Adrenal gland (tissue), 12 donors: ENCODE measurements around the gene EFCAB8. TPM values are rescaled to one million over a fixed set of nuclear protein-coding genes. Genes with fewer than 3 reads are reported as not detected.

Experiments used
- DNase-seq, 7 donors: peaks; one replicate each; pipeline ENCODE4 v3.0.0-alpha.2; 2019 to 2020
- H3K27ac ChIP-seq, 5 donors: fragments of 200-600 bp; sonication (generic) in 4 of 5; 1 replicate in 3 of 5; 2 replicates in 2 of 5; pipeline versions ENCODE4 v1.5.1 to v1.8.0; 2016 to 2020; ENCODE audit warnings: mild to moderate bottlenecking in 1 of 5
- H3K27me3 ChIP-seq: fragments of 200-600 bp; 2 replicates; pipeline ENCODE4 v1.8.0; 2021
- H3K36me3 ChIP-seq, 2 donors: fragments of 200-600 bp; replicated peaks in 1 of 2; 1 replicate in 1 of 2; 2 replicates in 1 of 2; pipeline versions ENCODE4 v1.5.1 to v1.8.0; 2018 to 2022
- H3K4me1 ChIP-seq, 2 donors: fragments of 200-600 bp; replicated peaks in 1 of 2; 1 replicate in 1 of 2; 2 replicates in 1 of 2; pipeline versions ENCODE4 v1.5.1 to v1.8.0; 2018 to 2021
- H3K4me3 ChIP-seq, 4 donors: fragments of 200-600 bp; sonication (generic) in 3 of 4; one replicate each; pipeline ENCODE4 v1.5.1; 2016 to 2018
- H3K9me3 ChIP-seq, 3 donors: fragments of 200-600 bp; sonication (generic) in 1 of 3; replicated peaks in 1 of 3; 1 replicate in 2 of 3; 2 replicates in 1 of 3; pipeline versions ENCODE4 v1.5.1 to v1.8.0; 2016 to 2021
- POLR2A ChIP-seq, 2 donors: fragments of 450-650 bp; IDR thresholded peaks; one replicate each; pipeline ENCODE4 v1.6.1; 2017; ENCODE audit warnings: antibody characterized with exemption in 2 of 2, mild to moderate bottlenecking in 2 of 2, moderate library complexity in 1 of 2
- WGBS, 4 donors: extraction: QIAGEN DNeasy Blood & Tissue Kit in 2 of 4; methylation state at CpG; one replicate each; pipeline versions ENCODE4 v1.1.5 to v1.1.7; 2013 to 2017; 5-methylcytosine and 5-hydroxymethylcytosine counted together
- intact Hi-C, 2 donors: fragments of 100-400 bp; cut with DNase I; formaldehyde crosslinking; loops; one replicate each; pipeline versions ENCODE4 v1.14.1 to v1.15.0; 2022 to 2023
- polyA plus RNA-seq, 3 donors: library from polyadenylated mRNA; stranded (reverse); fragments of 200-250 nt in 2 of 3; fragments of 350-450 nt in 1 of 3; fragmentation: Illumina TruSeq in 1 of 3; extraction: RNeasy Lipid Tissue Mini Kit (QIAGEN cat#74804) in 1 of 3; gene quantifications; one replicate each; pipeline ENCODE4 v1.2.3, GENCODE V29; 2013 to 2014
- total RNA-seq, 9 donors: library from RNA; depleted of rRNA in 4 of 9; stranded (reverse); fragments of >200 nt in 4 of 9; fragments of 120-200 nt in 1 of 9; fragmentation: NEBNext Ultra II Directional in 1 of 9; extraction: Animal tissue kit (Norgen Biotek cat#: 25700) in 1 of 9; gene quantifications; one replicate each; pipeline versions ENCODE4 v1.1.0 to v1.2.4, GENCODE V29; 2013 to 2023
- TF ChIP-seq, protein P1 (sequence below), 6 experiments: fragments of 450-650 bp in 4 of 6; fragments of 200-600 bp in 2 of 6; sonication (generic) in 1 of 6; IDR thresholded peaks; 1 replicate in 5 of 6; 2 replicates in 1 of 6; pipeline versions ENCODE4 v1.5.1 to v1.8.0; 2016 to 2021; ENCODE audit warnings: antibody characterized with exemption in 6 of 6, mild to moderate bottlenecking in 2 of 6, moderate library complexity in 1 of 6
- donor health status: healthy with polysubstance abuse.
- donor health status: Bipolar disorder and iron deficiency.
- donor health status: DM: yes; HTN: yes; CAD: no.
- donor health status: DM: no; HTN: no; CAD: no.
- donor health status: DM: no; HTN: no; CAD: no.
- donor health status: DM: yes; HTN: yes; CAD: no.

The EFCAB8 gene
- total and polyA plus RNA-seq, 12 donors, result 0.03 to 0.40 (median 0.06) TPM; not detected in 8

DNA sequence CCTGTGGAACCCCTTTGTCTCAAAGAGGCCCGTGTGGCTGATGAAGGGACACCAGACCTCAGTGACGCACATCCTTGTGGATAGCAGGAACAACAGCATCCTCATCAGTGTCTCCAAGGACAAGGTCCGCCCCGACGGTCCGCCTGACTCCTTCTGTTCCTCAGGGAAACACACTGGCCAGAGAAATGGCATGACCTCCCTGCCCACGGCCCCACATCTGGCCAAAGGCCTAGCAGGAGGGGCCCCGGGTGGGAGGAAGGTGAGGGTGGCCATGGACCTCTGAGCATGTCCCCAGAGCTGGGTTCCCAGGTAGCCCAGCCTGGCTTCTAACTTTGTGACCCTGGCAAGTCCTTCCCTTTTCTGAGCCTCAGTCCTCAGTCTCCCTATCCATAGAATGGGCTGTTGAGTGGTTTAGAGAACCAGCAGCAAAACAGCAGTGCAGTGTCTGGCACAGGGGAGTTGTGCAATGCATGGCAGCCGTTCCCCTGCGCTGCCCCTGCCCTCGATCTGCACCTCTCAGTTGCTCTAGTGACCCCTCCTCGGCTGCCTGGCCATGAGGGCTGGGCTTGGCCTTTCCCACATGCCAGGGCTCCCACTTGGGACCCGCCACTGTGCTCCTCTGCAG is 48.3 kb downstream of the EFCAB8 start:
- Histone ChIP-seq H3K36me3 (no peaks in the 10 kb centered on the region), H3K9me3 (no peaks in the 10 kb centered on the region), H3K27me3 (peaks cover 3% of the 10 kb centered on the region), H3K4me1 (no peaks in the 10 kb centered on the region), H3K4me3 (no peak overlapping the region), H3K27ac (no peak overlapping the region)
- TF ChIP-seq POLR2A (IDR thresholded peaks at IDR 0.05), result no peak
- TF ChIP-seq, protein P1, sequence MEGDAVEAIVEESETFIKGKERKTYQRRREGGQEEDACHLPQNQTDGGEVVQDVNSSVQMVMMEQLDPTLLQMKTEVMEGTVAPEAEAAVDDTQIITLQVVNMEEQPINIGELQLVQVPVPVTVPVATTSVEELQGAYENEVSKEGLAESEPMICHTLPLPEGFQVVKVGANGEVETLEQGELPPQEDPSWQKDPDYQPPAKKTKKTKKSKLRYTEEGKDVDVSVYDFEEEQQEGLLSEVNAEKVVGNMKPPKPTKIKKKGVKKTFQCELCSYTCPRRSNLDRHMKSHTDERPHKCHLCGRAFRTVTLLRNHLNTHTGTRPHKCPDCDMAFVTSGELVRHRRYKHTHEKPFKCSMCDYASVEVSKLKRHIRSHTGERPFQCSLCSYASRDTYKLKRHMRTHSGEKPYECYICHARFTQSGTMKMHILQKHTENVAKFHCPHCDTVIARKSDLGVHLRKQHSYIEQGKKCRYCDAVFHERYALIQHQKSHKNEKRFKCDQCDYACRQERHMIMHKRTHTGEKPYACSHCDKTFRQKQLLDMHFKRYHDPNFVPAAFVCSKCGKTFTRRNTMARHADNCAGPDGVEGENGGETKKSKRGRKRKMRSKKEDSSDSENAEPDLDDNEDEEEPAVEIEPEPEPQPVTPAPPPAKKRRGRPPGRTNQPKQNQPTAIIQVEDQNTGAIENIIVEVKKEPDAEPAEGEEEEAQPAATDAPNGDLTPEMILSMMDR (IDR thresholded peaks at IDR 0.05), result no peak
- 69 to 74% (median 74%) methylated on average over 3 to 13 of the region's 13 CpGs for WGBS, 4 donors
- intact Hi-C loops, result loop anchor here (5.0 to 10.0 kb wide), 2 partner anchors 305 to 398 kb away; no protein-coding TSS in a partner anchor
- DNase-seq, result no peak

DNA sequence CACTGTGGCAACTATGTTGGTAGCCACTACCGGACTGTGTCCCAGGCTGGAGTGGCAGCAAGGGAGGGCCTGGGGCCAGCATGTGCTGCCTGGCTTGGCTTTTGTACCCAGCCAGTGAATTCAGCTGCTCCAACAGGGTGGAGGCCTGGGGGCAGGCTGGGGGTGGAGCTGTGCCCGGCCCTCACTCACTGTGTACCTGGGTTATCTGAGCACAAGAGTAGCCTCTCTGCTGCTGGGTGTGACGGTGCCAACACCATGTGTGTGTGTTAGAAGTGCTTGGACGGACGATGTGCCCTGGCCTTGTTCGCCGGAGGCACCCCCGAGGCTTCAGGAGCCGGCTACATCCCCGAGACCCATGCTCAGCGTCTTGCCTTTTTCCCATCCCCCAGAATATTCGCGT is 49.2 kb downstream of the EFCAB8 start:
- no peak overlapping the region for H3K27ac ChIP-seq
- no peak overlapping the region for H3K4me3 ChIP-seq
- H3K9me3 ChIP-seq, result no peaks in the 10 kb centered on the region
- TF ChIP-seq, protein P1 (IDR thresholded peaks at IDR 0.05), result no peak
- TF ChIP-seq POLR2A (IDR thresholded peaks at IDR 0.05), result no peak
- intact Hi-C loops, result loop anchor here (5.0 to 10.0 kb wide), 2 partner anchors 304 to 397 kb away; no protein-coding TSS in a partner anchor
- H3K36me3 ChIP-seq, result no peaks in the 10 kb centered on the region
- WGBS, 4 donors, result 78 to 83% (median 81%) methylated on average over 5 to 13 of the region's 13 CpGs
- H3K4me1 ChIP-seq, result no peaks in the 10 kb centered on the region
- DNase-seq, result no peak
- peaks cover 3% of the 10 kb centered on the region for H3K27me3 ChIP-seq

DNA sequence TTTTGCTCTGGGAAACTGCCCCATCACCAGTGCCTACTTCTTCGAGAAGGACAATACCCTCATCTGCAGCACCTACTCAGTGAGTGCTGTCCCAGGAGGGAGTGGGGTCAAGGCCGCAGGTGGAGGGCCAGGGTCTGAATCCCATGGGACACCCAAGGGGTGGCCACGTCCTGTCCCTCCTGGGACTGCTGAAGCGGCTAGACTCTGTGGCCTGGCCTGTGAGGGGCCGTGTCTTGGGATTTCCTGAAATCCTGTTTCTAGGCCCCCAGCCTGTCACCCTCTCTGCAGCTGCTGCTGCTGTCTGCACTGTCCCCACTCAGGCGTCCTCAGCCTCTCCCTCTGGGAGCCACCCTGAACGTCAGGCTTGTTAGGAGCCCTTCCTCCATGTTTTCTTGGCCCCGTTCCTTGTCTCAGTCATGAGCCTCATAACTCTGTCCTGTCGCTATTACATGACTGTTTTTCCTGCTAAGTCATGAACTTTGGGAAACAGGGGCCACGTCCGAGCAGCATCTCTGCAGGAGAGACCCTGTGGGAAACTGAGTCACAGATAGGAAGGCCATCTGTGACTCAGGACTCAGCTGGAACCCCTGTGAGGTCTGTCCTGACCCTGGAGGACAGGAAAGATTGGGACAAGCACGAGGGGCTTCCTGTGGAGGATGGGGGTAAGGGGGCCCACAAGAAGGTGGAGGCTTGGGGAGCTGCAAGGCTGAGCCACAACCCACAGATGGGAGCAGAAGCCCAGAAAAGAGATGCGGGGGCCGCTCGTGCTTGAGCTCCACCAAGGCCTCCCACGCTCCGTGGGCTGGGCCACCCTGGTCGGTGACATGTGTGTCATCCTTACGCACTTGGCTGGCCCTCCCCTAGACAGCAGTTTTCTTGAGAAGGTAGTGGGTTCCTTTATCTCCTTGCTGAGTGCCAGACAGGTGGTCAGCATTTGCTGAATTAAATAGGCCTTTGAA is 49.9 kb downstream of the EFCAB8 start:
- DNase-seq, result no peak
- intact Hi-C loops, result loop anchor here (5.0 to 10.0 kb wide), 2 partner anchors 304 to 396 kb away; no protein-coding TSS in a partner anchor
- TF ChIP-seq POLR2A (IDR thresholded peaks at IDR 0.05), result no peak
- TF ChIP-seq, protein P1 (IDR thresholded peaks at IDR 0.05), result no peak
- no peak overlapping the region for H3K4me3 ChIP-seq
- no peaks in the 10 kb centered on the region for H3K9me3 ChIP-seq
- H3K4me1 ChIP-seq, result no peaks in the 10 kb centered on the region
- no peaks in the 10 kb centered on the region for H3K36me3 ChIP-seq
- WGBS, 4 donors, result 72 to 87% (median 82%) methylated on average over 16 to 19 of the region's 19 CpGs
- no peak overlapping the region for H3K27ac ChIP-seq
- H3K27me3 ChIP-seq, result peaks cover 3% of the 10 kb centered on the region

DNA sequence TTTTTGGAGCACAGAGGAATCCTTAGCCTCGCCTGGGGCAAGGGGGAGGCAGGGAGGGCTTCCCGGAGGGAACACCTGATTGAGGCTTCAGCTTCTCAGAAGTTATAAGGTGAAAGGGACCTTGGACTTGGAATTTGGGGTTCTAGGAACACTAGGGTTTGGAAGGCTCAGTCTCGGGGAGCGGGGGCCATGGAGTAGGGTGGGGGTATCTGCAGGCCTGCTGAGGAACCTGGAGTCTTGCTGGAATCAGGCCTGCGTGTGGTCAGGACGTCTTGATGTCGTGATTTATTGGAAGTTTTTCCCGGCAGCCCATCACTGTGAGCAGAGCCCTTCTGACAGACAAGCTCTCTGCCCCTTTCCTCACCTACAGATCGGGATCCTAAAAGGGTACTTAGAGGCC is 50.7 kb downstream of the EFCAB8 start:
- H3K4me3 ChIP-seq, result no peak overlapping the region
- no peaks in the 10 kb centered on the region for H3K36me3 ChIP-seq
- DNase-seq, result no peak
- no peak for TF ChIP-seq POLR2A (IDR thresholded peaks at IDR 0.05)
- TF ChIP-seq, protein P1 (IDR thresholded peaks at IDR 0.05), result no peak
- no peak overlapping the region for H3K27ac ChIP-seq
- intact Hi-C loops, result loop anchor here (5.0 to 10.0 kb wide), 2 partner anchors 303 to 395 kb away; no protein-coding TSS in a partner anchor
- no peaks in the 10 kb centered on the region for H3K9me3 ChIP-seq
- no peaks in the 10 kb centered on the region for H3K4me1 ChIP-seq
- 83 to 91% (median 89%) methylated on average over 7 to 9 of the region's 9 CpGs for WGBS, 4 donors
- H3K27me3 ChIP-seq, result peaks cover 3% of the 10 kb centered on the region
